SK-N-SH (cell line): ENCODE results near the gene FDX2.

Source experiments
- FOXJ3 ChIP-seq: sonication (generic); formaldehyde crosslinking; IDR thresholded peaks from 2 replicates; pipeline ENCODE4 v1.5.1; 2020; ENCODE audit warnings: mild to moderate bottlenecking, missing genetic modification reagents
- GATA2 ChIP-seq: sonication (generic); formaldehyde crosslinking; IDR thresholded peaks from 2 replicates; pipeline ENCODE4 v1.5.0; 2020; ENCODE audit warnings: mild to moderate bottlenecking, missing genetic modification reagents
- POLR2AphosphoS5 ChIP-seq: IDR thresholded peaks from 2 replicates; pipeline ENCODE4 v1.6.1; 2012; ENCODE audit warnings: low read depth, low read length
- RCOR1 ChIP-seq: fragments of 150-350 bp; IDR thresholded peaks from 2 replicates; pipeline ENCODE4 v1.6.1; 2017; ENCODE audit warnings: antibody characterized with exemption, low read length
- RFX5 ChIP-seq: IDR thresholded peaks from 2 replicates; pipeline ENCODE4 v1.6.1; 2012; ENCODE audit warnings: mild to moderate bottlenecking, improper control_type of control experiment, low read length
- TF ChIP-seq, protein P1 (sequence below): IDR thresholded peaks from 2 replicates; pipeline ENCODE4 v1.6.1; 2012; ENCODE audit warnings: mild to moderate bottlenecking, low read depth, low read length, moderate library complexity
- TF ChIP-seq, protein P2 (sequence below): fragments of 200-600 bp; sonication (generic); IDR thresholded peaks from 2 replicates; pipeline ENCODE4 v1.6.1; 2017; ENCODE audit warnings: antibody characterized with exemption, mild to moderate bottlenecking, moderate library complexity
- TF ChIP-seq, protein P3 (sequence below): IDR thresholded peaks from 2 replicates; pipeline ENCODE4 v1.4.0; 2012; ENCODE audit warnings: low read depth
- TF ChIP-seq, protein P4 (sequence below): IDR thresholded peaks from 2 replicates; pipeline ENCODE4 v1.4.0; 2012; ENCODE audit warnings: low read depth, borderline replicate concordance

DNA sequence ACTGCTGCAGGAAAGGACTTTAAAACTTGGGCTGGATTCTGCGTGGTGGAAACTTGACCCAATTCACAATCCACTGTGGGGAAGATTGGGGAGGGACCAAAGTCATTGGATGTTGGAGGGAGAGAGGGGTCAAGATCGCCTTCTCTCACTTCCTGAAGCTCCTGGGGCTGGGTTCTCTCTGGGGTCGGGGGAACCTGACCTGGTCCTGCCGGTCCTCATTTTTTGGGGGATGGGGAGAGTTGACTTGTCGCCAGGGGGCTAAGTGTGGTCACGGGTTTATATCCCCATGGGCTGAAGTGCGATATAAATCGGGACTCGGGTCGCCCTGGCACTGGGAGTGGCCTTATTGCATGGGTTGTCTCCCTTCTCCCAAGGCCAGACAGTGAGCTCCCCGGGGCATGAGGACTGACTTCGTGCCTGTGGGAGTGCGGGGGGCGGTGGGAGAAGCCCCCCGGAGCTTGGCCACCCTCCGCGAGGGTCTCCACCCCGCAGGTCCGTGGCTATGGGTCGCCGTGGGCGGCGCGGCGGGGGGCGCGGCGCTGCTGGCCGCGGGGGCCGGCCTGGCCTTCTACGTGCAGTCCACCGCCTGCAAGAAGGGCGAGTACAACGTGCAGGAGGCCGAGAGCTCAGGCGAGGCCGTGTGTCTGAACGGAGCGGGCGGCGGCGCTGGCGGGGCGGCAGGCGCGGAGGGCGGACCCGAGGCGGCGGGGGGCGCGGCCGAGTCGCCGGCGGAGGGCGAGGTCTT is 19.8 kb downstream of the FDX2 start:
- TF ChIP-seq, protein P1, sequence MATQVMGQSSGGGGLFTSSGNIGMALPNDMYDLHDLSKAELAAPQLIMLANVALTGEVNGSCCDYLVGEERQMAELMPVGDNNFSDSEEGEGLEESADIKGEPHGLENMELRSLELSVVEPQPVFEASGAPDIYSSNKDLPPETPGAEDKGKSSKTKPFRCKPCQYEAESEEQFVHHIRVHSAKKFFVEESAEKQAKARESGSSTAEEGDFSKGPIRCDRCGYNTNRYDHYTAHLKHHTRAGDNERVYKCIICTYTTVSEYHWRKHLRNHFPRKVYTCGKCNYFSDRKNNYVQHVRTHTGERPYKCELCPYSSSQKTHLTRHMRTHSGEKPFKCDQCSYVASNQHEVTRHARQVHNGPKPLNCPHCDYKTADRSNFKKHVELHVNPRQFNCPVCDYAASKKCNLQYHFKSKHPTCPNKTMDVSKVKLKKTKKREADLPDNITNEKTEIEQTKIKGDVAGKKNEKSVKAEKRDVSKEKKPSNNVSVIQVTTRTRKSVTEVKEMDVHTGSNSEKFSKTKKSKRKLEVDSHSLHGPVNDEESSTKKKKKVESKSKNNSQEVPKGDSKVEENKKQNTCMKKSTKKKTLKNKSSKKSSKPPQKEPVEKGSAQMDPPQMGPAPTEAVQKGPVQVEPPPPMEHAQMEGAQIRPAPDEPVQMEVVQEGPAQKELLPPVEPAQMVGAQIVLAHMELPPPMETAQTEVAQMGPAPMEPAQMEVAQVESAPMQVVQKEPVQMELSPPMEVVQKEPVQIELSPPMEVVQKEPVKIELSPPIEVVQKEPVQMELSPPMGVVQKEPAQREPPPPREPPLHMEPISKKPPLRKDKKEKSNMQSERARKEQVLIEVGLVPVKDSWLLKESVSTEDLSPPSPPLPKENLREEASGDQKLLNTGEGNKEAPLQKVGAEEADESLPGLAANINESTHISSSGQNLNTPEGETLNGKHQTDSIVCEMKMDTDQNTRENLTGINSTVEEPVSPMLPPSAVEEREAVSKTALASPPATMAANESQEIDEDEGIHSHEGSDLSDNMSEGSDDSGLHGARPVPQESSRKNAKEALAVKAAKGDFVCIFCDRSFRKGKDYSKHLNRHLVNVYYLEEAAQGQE, result no peak
- TF ChIP-seq, protein P2, sequence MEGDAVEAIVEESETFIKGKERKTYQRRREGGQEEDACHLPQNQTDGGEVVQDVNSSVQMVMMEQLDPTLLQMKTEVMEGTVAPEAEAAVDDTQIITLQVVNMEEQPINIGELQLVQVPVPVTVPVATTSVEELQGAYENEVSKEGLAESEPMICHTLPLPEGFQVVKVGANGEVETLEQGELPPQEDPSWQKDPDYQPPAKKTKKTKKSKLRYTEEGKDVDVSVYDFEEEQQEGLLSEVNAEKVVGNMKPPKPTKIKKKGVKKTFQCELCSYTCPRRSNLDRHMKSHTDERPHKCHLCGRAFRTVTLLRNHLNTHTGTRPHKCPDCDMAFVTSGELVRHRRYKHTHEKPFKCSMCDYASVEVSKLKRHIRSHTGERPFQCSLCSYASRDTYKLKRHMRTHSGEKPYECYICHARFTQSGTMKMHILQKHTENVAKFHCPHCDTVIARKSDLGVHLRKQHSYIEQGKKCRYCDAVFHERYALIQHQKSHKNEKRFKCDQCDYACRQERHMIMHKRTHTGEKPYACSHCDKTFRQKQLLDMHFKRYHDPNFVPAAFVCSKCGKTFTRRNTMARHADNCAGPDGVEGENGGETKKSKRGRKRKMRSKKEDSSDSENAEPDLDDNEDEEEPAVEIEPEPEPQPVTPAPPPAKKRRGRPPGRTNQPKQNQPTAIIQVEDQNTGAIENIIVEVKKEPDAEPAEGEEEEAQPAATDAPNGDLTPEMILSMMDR, result no peak
- TF ChIP-seq RCOR1 (no peak), FOXJ3 (CRISPR knock-in tag) (no peak), RFX5 (no peak), GATA2 (no peak), POLR2AphosphoS5 (no peak)
- TF ChIP-seq, protein P3, sequence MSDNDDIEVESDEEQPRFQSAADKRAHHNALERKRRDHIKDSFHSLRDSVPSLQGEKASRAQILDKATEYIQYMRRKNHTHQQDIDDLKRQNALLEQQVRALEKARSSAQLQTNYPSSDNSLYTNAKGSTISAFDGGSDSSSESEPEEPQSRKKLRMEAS, result no peak
- TF ChIP-seq, protein P4, sequence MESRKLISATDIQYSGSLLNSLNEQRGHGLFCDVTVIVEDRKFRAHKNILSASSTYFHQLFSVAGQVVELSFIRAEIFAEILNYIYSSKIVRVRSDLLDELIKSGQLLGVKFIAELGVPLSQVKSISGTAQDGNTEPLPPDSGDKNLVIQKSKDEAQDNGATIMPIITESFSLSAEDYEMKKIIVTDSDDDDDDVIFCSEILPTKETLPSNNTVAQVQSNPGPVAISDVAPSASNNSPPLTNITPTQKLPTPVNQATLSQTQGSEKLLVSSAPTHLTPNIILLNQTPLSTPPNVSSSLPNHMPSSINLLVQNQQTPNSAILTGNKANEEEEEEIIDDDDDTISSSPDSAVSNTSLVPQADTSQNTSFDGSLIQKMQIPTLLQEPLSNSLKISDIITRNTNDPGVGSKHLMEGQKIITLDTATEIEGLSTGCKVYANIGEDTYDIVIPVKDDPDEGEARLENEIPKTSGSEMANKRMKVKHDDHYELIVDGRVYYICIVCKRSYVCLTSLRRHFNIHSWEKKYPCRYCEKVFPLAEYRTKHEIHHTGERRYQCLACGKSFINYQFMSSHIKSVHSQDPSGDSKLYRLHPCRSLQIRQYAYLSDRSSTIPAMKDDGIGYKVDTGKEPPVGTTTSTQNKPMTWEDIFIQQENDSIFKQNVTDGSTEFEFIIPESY, result no peak
